ENCODE data around the gene PIP4K2B.

PIP4K2B gene

GRCh38 chr17:38799501-38800236 is at the start of gene PIP4K2B:
PIP4K2B (minus strand) TSS chr17:38799556; CDS start chr17:38799424, 132 bp downstream.
- peak within 1 kb of the TSS; percentile 82 for H3K4me3 ChIP-seq (ENCODE audit: low read length)
- no peak for TF ChIP-seq ZNF274 (IDR thresholded peaks at IDR 0.05; ENCODE audit: low read depth, low read length)

GRCh38 chr17:38848557-38848891 is 49.2 kb upstream of the PIP4K2B start:
- no peak for TF ChIP-seq ZNF274 (IDR thresholded peaks at IDR 0.05; ENCODE audit: low read depth, low read length)
- no peak overlapping the region for H3K4me3 ChIP-seq (ENCODE audit: low read length)

- TF ChIP-seq ZNF274 (IDR thresholded peaks at IDR 0.05; ENCODE audit: low read depth, low read length): no peak
Observed at GRCh38 chr17:38844261-38844757, 45.0 kb upstream of the PIP4K2B start.

GRCh38 chr17:38825762-38826247 is 26.4 kb upstream of the PIP4K2B start:
- peak overlapping the region; percentile 94; the same call in 1 of the 2 replicates for H3K4me3 ChIP-seq (ENCODE audit: low read length)
- TF ChIP-seq ZNF274 (IDR thresholded peaks at IDR 0.05; ENCODE audit: low read depth, low read length): no peak

More at GRCh38 chr17:38844261-38844757, 45.0 kb upstream of the PIP4K2B start:
- H3K4me3 ChIP-seq (ENCODE audit: low read length): no peak overlapping the region

GRCh38 chr17:38824899-38825761 is 25.8 kb upstream of the PIP4K2B start, which contains the start of gene CWC25:
CWC25 (minus strand) TSS chr17:38825321; CDS start chr17:38825183, 138 bp downstream.
- no peak for TF ChIP-seq ZNF274 (IDR thresholded peaks at IDR 0.05; ENCODE audit: low read depth, low read length)
- H3K4me3 ChIP-seq (ENCODE audit: low read length): peak within 1 kb of the TSS; percentile 94

DNA sequence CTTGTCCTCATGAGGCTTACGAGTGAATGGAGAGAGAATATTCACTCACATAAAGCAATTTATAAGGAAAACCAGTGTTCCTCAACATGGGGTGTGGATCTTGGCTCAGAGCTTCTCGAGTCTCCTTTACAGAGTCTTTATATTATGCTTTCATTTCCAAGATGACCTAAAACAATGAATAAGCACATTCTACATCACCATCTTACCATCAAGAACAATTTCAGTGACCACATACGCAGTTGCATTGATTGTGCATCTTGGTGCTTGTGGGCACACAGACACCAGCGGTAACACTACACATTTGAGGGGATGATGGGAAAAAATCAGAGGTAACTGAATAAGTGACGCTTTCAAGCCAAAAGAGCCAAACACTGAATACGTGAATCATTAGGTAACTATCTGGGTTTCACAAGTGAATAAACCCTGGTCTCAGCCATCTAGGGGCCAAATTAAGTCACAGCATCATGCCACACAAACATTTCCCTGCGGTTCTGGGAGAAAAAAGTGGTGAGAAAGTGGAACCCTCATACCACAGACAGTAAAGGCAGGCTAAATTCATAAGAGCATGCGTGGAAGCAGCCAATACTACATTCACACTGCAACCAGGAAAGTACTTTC is 16.3 kb upstream of the PIP4K2B start:
- no peak for TF ChIP-seq ZNF274 (IDR thresholded peaks at IDR 0.05; ENCODE audit: low read depth, low read length)
- H3K4me3 ChIP-seq (ENCODE audit: low read length): no peak overlapping the region

DNA sequence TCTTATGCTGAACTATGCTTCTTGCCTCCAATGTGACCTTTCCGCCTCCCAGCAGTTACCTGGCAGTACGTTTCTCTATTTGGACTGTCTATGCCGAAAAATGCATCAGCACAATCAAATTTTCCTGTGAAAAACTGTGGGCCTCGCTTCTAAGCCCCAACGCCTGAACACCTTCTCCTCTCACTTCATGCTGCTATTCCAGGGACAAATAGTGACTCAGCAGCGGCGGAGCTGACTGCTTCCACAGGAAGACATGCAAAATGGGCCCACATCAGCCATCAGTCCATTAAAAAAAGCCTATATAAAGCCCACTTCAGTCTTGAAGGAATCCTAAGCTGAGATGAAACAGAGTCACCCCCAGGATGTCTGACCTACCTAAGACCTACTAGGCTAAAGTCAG is 10.5 kb upstream of the PIP4K2B start:
- no peak overlapping the region for H3K4me3 ChIP-seq (ENCODE audit: low read length)
- no peak for TF ChIP-seq ZNF274 (IDR thresholded peaks at IDR 0.05; ENCODE audit: low read depth, low read length)

DNA sequence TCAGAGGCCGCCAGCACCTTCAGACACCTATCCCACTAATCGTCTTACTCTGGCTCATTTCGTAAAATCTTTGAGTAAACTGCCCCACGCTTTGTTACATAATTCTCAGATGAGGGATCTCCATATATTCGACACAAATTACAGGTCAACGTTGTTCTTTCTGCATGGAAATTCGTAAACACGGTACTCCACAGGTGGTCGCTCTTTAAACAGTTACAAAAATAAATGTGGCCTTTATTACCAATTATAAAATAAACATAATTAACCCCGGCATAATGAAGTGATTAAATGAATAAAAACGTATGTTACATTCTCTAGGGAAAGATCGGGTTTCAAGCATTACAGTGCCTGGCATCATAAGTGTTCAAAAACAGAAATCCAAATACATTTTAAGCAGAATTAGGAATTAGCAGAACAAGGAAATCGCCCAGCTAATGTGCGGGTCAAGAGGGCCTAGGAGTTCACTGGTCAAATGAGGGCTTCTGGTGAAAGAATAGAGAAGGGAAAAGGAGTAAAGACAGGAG is 943 bp upstream of the PIP4K2B start:
- H3K4me3 ChIP-seq (ENCODE audit: low read length): peak overlapping the region; percentile 76
- no peak for TF ChIP-seq ZNF274 (IDR thresholded peaks at IDR 0.05; ENCODE audit: low read depth, low read length)

DNA sequence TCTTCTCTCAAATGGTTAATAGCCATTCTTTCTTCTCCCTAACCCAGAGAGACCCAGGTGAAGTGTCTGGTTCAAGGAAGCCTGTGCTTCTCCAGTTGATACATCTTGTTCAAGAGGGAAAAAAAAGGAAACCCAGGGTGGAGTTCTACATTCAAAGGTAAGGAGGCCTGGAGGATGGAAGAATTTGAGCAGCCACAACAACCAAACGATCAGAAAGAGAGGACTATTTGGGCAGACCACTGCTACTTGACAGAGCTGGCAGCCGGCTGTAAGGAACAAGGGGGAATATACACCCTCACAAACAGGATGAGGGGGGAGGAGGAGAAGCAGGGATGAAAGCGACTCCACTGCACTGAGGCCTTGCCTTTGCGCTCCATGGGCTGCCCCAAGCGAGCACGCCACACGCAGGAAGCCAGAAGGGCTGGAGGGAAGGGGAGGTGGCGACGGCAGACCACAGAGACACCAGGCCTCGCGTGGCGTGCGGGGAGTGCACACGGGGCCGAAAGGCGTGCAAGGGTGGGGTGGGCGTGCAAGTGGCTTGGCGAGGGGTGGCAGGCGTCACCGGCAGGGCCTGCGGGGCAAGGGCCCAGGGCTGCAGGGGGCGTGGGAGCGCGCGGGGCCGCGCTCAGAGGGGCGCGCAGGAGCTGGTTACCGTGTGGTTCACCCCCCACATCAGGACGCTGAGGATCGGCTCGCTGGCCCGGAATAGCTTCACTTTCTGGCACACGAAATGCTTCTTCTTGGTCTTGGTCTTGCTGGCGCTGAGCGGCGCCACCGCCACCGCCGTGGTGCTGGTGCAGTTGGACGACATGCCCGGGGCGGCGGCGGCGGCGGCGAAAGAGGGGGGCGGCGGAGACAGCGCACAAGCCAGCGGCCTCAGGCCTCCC is 499 bp downstream of the PIP4K2B start:
- TF ChIP-seq ZNF274 (IDR thresholded peaks at IDR 0.05; ENCODE audit: low read depth, low read length): no peak
- peak overlapping the region; percentile 82 for H3K4me3 ChIP-seq (ENCODE audit: low read length)

DNA sequence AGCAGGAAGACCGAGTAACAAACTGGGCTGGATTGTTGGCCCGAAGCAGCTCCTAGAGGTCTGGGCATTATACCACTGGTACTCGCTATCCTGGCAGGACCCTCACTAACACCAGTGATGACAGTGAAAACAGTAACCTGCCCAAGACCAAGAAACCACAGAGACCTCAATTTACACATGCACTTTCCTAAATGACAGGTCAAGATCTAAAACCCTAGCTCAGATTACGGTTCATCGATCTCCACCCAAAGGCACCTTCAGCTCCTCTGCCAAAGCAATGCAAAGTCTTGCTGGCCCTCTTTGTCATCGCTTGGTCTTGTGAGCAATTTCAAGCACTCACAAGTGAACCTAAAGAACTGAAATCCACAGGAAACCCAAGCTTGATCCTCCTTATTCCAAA is 1.5 kb downstream of the PIP4K2B start:
- H3K4me3 ChIP-seq (ENCODE audit: low read length): peak overlapping the region; percentile 82
- TF ChIP-seq ZNF274 (IDR thresholded peaks at IDR 0.05; ENCODE audit: low read depth, low read length): no peak

DNA sequence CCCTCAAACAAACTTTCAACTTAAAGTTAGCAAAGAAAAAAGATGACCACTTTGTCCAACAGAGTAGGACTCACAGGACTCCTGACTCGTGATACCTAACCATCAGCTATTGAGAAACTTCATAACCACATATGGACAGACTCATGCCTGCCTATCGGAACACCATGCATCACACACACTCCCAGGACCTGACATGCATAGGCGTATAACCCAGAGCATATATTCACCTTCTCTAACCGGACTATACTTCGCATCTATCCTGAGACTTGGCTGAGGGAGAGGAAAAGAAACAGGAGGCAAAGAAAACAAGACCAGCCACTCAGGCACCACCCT is 2.2 kb downstream of the PIP4K2B start:
- peak overlapping the region; percentile 82; the same call in 1 of the 2 replicates for H3K4me3 ChIP-seq (ENCODE audit: low read length)
- TF ChIP-seq ZNF274 (IDR thresholded peaks at IDR 0.05; ENCODE audit: low read depth, low read length): no peak

DNA sequence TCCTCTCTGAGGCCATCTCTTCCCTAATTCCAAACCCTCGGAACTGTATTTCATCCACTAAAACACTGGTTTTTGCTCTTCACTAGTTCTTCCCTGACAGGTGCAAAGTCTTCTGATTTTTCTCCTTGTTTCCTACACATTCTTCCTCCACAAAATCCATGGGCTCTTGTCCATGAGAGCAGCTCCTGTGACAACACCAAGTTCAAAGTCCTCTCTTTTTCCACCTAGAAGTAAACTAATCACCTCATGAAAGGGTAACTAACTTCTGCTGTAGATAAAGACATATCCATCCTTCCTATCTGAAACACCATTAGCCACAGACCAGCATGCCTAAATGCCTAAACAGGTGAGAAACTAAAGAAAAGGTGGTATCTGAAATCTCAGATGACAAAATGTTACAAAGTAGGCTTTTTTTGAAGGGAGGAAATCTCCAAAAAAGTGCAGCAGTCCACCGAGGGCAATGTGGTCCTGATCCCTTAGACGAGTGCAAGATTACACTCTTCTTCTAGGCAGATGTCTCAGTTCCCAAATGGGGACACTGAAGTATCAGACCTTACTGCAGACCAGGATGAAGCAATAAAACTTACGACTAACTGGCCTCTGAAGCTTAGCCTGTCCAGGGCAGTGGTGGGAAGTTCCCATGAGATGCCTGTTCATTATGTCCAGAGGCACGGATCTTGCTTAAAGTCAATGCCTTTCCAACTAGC is 2.8 kb downstream of the PIP4K2B start:
- no peak for TF ChIP-seq ZNF274 (IDR thresholded peaks at IDR 0.05; ENCODE audit: low read depth, low read length)

More for the DNA sequence above, 2.8 kb downstream of the PIP4K2B start:
- H3K4me3 ChIP-seq (ENCODE audit: low read length): no peak overlapping the region
